NK-92 (cell line): ENCODE results near the gene AHCY.

Experiments used
- DNase-seq: peaks from one replicate; lab custom pipeline; 2025; ENCODE audit not compliant: unreplicated experiment; lab: John Stamatoyannopoulos, UW

The AHCY gene

GRCh38 chr20:34324541-34324940, 21.4 kb upstream of the AHCY start:
- DNase-seq: no peak

GRCh38 chr20:34322267-34323105, 19.3 kb upstream of the AHCY start:
- DNase-seq: no peak

- DNase-seq: no peak
These were observed 17.7 kb upstream of the AHCY start for GRCh38 chr20:34320861-34321260.

GRCh38 chr20:34318609-34319443, 15.7 kb upstream of the AHCY start:
- no peak for DNase-seq

GRCh38 chr20:34316196-34316814, 13.2 kb upstream of the AHCY start:
- DNase-seq: no peak

- DNase-seq: no peak
These were observed 12.1 kb upstream of the AHCY start for GRCh38 chr20:34315236-34315635.

- no peak for DNase-seq
These were observed 9.5 kb upstream of the AHCY start for GRCh38 chr20:34312544-34313217.

- no peak for DNase-seq
These were observed 8.9 kb upstream of the AHCY start for GRCh38 chr20:34312024-34312460.

GRCh38 chr20:34311118-34312023, 8.2 kb upstream of the AHCY start:
- DNase-seq: no peak

- DNase-seq: no peak
These were observed 7.4 kb upstream of the AHCY start for GRCh38 chr20:34310481-34311117.

GRCh38 chr20:34309691-34310090, 6.5 kb upstream of the AHCY start:
- no peak for DNase-seq

GRCh38 chr20:34305333-34306230, 2.4 kb upstream of the AHCY start:
- no peak for DNase-seq

GRCh38 chr20:34302312-34302722, 838 bp downstream of the AHCY start:
- DNase-seq: no peak

- no peak for DNase-seq
These were observed 1.4 kb downstream of the AHCY start for GRCh38 chr20:34301587-34302311.

- no peak for DNase-seq
These were observed 2.2 kb downstream of the AHCY start for GRCh38 chr20:34300809-34301586.

GRCh38 chr20:34300256-34300806, 2.8 kb downstream of the AHCY start:
- no peak for DNase-seq
